Measurements from ENCODE around the gene TMEM225B. TPM values are rescaled to one million over a fixed set of nuclear protein-coding genes. Genes with fewer than 3 reads are reported as not detected.
"Not testable (repeated sequence)": the region's sequence is repeated elsewhere in the genome, so short reads cannot be mapped to it uniquely, and the experiment has no call there.

TMEM225B gene
- total and polyA plus RNA-seq, 5 experiments from 2014 or later: 2.3 to 3.4 (median 2.7) TPM

DNA sequence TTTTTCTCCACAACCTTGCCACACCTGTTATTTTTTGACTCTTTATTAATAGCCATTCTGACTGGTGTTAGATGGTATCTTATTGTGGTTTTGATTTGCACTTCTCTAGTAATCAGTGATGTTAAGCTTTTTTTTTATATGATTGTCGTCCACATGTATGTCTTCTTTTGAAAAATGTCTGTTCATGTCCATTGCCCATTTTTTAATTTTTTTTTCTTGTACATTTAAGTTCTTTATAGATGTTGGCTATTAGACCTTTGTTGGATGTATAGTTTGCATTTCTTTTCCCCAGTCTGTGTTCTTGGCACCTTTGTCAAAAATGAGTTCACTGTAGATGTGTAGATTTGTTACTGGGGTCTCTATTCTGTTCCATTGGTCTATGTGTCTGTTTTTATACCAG is 47.5 kb downstream of the TMEM225B start:
- ATAC-seq: no peak
- DNase-seq: no peak
- POLR2A ChIA-PET: interaction anchor here (0.7 kb wide), 1 partner anchor 909 kb away, joined by 3 read pairs; no protein-coding TSS in a partner anchor
- no peak overlapping the region for H3K4me3 Mint-ChIP-seq
- peaks cover 21 to 54% (median 32%) of the 10 kb centered on the region in 3 donors for H3K36me3 Mint-ChIP-seq
- H3K27ac Mint-ChIP-seq: no peak overlapping the region
- H3K27me3 Mint-ChIP-seq: no peaks in the 10 kb centered on the region
- no peaks in the 10 kb centered on the region for H3K9me3 Mint-ChIP-seq
- H3K4me1 Mint-ChIP-seq: peaks cover 0 to 10% (median 3%) of the 10 kb centered on the region in 4 donors

DNA sequence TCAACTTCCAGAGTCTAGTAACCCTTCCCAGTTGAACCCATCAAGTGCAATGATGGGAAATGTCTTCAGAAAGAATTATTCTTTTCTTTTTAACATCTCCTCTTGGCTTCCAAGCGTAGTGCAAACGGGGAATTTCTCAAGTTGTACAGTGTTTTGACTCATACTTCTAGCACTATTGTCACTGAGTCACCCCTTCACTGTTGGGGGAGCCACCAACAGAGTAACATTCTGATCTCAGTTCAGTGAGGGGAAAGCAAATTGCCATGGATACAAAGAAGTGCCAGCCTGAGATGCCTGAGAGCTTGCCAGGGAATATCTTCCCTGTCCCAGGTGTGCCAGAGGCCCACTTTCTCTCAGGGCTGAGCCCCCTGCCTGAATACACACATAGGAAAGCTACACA is 50.8 kb downstream of the TMEM225B start:
- POLR2A ChIA-PET: no interaction called here
- no peaks in the 10 kb centered on the region for H3K9me3 Mint-ChIP-seq
- H3K4me1 Mint-ChIP-seq: peaks cover 0 to 8% (median 1%) of the 10 kb centered on the region in 4 donors
- ATAC-seq (no peak), DNase-seq (no peak)
- no peaks in the 10 kb centered on the region for H3K27me3 Mint-ChIP-seq
- no peak overlapping the region for H3K27ac Mint-ChIP-seq
- H3K4me3 Mint-ChIP-seq: no peak overlapping the region
- peaks cover 21 to 50% (median 33%) of the 10 kb centered on the region in 3 donors for H3K36me3 Mint-ChIP-seq

DNA sequence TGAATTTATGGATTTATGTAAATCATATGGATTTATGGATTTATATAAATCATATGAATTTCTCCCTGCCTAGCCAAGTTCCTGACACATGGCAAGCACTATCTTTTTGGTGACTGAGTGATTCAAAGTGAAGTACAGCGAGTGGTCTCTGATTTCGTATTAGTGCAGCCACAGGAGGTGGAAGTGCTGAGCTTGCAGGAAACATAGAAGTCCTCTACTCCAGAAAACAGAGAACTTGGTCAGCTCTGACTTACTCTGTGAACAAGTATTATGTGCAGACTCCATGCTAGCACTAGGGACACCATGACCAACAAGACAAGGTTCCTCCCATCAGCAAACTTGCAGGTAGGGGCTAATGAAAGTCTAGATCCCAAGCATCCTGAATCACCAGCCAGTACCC is 53.2 kb downstream of the TMEM225B start:
- H3K27ac Mint-ChIP-seq: no peak overlapping the region
- DNase-seq: no peak
- POLR2A ChIA-PET: no interaction called here
- no peaks in the 10 kb centered on the region for H3K27me3 Mint-ChIP-seq
- peaks cover 14 to 31% (median 29%) of the 10 kb centered on the region in 3 donors for H3K36me3 Mint-ChIP-seq
- peaks cover 0 to 5% (median 0%) of the 10 kb centered on the region in 9 donors for H3K9me3 Mint-ChIP-seq
- no peak overlapping the region for H3K4me3 Mint-ChIP-seq
- H3K4me1 Mint-ChIP-seq: peaks cover 2 to 14% (median 5%) of the 10 kb centered on the region in 4 donors
- ATAC-seq: no peak

DNA sequence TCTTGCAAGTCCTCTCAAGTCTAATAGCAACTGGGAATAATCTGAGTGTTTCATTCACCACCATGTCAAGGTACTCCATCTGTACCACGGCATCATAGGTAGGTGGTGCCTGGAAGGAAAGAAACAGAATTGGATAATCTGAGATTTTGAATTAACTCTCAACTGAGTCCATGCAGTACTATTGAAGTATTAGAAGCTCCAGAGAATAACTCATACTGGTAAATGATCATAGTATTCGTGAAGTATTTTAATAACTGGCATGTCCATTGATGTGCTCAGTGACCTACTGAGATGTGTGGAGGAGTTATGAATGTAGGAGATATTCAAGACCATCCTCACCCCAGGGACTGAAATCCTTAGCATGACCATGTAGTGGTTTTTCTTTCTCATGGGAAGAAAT is 54.6 kb downstream of the TMEM225B start:
- no peak for ATAC-seq
- POLR2A ChIA-PET: no interaction called here
- peaks cover 0 to 9% (median 0%) of the 10 kb centered on the region in 9 donors for H3K9me3 Mint-ChIP-seq
- no peaks in the 10 kb centered on the region for H3K27me3 Mint-ChIP-seq
- no peak overlapping the region for H3K4me3 Mint-ChIP-seq
- H3K27ac Mint-ChIP-seq: no peak overlapping the region
- no peak for DNase-seq
- H3K4me1 Mint-ChIP-seq: peaks cover 5 to 16% (median 11%) of the 10 kb centered on the region in 4 donors
- peaks cover 11 to 30% (median 25%) of the 10 kb centered on the region in 3 donors for H3K36me3 Mint-ChIP-seq

DNA sequence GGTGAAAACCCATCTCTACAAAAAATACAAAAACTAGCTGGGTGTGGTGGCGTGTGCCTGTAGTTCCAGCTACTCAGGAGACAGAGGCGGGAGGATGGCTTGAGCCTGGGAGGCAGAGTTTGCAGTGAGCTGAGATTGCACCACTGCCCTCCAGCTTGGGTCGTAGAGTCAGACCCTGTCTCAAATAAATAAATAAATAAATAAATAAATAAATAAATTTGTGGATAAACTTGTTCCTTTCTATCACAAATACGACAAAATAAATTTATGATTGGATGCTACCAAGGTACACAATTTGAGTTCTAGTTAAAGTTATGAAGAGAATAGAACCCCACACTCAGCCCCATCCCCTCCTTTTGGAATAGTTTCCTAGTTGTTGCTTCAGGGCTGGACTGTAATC is 55.2 kb downstream of the TMEM225B start:
- H3K9me3 Mint-ChIP-seq, H3K27ac Mint-ChIP-seq, ATAC-seq, DNase-seq, H3K27me3 Mint-ChIP-seq, H3K4me3 Mint-ChIP-seq, POLR2A ChIA-PET: not testable (repeated sequence)
- H3K36me3 Mint-ChIP-seq: peaks cover 8 to 28% (median 21%) of the 10 kb centered on the region in 3 donors
- H3K4me1 Mint-ChIP-seq: peaks cover 5 to 18% (median 11%) of the 10 kb centered on the region in 4 donors

DNA sequence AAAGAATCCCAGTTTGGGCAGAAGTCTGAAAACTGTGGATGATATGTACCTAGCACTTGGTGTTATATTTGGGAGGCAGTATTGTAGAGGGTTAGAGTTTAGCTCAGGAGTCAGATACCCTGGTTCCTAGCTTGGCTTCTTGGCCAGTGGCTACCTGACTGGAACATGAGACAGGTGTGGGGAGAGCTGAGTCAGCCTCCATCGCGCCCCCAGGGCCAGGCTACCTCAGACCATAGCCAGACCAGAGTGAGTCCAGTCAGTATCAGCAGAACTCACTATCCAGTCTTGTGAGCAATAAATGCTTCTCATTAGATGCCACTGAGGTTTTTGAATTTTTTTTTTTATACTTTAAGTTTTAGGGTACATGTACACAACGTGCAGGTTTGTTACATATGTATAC is 55.7 kb downstream of the TMEM225B start:
- POLR2A ChIA-PET: no interaction called here
- no peak for ATAC-seq
- H3K27me3 Mint-ChIP-seq: no peaks in the 10 kb centered on the region
- DNase-seq: no peak
- no peak overlapping the region for H3K4me3 Mint-ChIP-seq
- H3K4me1 Mint-ChIP-seq: peaks cover 5 to 18% (median 11%) of the 10 kb centered on the region in 4 donors
- no peak overlapping the region for H3K27ac Mint-ChIP-seq
- peaks cover 6 to 28% (median 21%) of the 10 kb centered on the region in 3 donors for H3K36me3 Mint-ChIP-seq
- H3K9me3 Mint-ChIP-seq: peaks cover 0 to 9% (median 0%) of the 10 kb centered on the region in 9 donors

DNA sequence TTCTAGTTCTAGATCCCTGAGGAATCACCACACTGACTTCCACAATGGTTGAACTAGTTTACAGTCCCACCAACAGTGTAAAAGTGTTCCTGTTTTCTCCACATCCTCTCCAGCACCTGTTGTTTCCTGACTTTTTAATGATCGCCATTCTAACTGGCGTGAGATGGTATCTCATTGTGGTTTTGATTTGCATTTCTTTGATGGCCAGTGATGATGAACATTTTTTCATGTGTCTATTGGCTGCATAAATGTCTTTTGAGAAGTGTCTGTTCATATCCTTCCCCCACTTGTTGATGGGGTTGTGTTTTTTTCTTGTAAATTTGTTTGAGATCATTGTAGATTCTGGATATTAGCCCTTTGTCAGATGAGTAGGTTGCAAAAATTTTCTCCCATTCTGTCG is 56.6 kb downstream of the TMEM225B start:
- ATAC-seq, H3K27me3 Mint-ChIP-seq, H3K9me3 Mint-ChIP-seq, POLR2A ChIA-PET, H3K4me3 Mint-ChIP-seq, DNase-seq: not testable (repeated sequence)
- Mint-ChIP-seq H3K27ac (peak overlapping the region in 1 of 10 donors; percentile 60), H3K36me3 (peaks cover 6 to 28% (median 21%) of the 10 kb centered on the region in 3 donors), H3K4me1 (peaks cover 5 to 18% (median 11%) of the 10 kb centered on the region in 4 donors)

DNA sequence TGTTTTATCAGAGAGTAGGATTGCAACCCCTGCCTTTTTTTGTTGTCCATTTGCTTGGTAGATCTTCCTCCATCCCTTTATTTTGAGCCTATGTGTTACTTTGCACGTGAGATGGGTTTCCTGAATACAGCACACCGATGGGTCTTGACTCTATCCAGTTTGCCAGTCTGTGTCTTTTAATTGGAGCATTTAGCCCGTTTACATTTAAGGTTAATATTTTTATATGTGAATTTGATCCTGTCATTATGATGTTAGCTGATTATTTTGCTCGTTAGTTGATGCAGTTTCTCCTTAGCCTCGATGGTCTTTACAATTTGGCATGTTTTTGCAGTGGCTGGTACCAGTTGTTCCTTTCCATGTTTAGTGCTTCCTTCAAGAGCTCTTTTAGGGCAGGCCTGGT is 59.8 kb downstream of the TMEM225B start:
- ATAC-seq, POLR2A ChIA-PET, H3K27me3 Mint-ChIP-seq, H3K4me3 Mint-ChIP-seq, DNase-seq, H3K9me3 Mint-ChIP-seq, H3K27ac Mint-ChIP-seq: not testable (repeated sequence)
- H3K4me1 Mint-ChIP-seq: peaks cover 5 to 18% (median 10%) of the 10 kb centered on the region in 4 donors
- peaks cover 12 to 38% (median 22%) of the 10 kb centered on the region in 3 donors for H3K36me3 Mint-ChIP-seq

Other genes starting within 250 kb of the TMEM225B start
- gene ARPC1B, start 223.5 kb upstream of the TMEM225B start, total RNA-seq: 100 to 1,000 TPM; 165 to 170 TPM
- gene ARPC1B, start 223.5 kb upstream of the TMEM225B start, polyA plus RNA-seq: 100 to 1,000 TPM; 597 to 712 (median 662) TPM
- gene PDAP1, start 189.7 kb upstream of the TMEM225B start, total RNA-seq: 10 to 100 TPM; 70.2 to 75.1 TPM
- 10 to 100 TPM; 24.0 to 35.6 (median 33.4) TPM for gene PDAP1, start 189.7 kb upstream of the TMEM225B start, polyA plus RNA-seq
- gene BUD31, start 189.3 kb upstream of the TMEM225B start, total RNA-seq: 10 to 100 TPM; 61.7 to 74.6 TPM
- 100 to 1,000 TPM; 151 to 216 (median 170) TPM for gene BUD31, start 189.3 kb upstream of the TMEM225B start, polyA plus RNA-seq
- gene PTCD1, start 159.5 kb upstream of the TMEM225B start, total RNA-seq: 10 to 100 TPM; 11.5 to 13.8 TPM
- gene PTCD1, start 159.5 kb upstream of the TMEM225B start, polyA plus RNA-seq: 1 to 10 TPM; 2.0 to 3.9 (median 3.2) TPM
- gene CPSF4, start 159.3 kb upstream of the TMEM225B start, total RNA-seq: 10 to 100 TPM; 48.6 to 55.2 TPM
- gene CPSF4, start 159.3 kb upstream of the TMEM225B start, polyA plus RNA-seq: 10 to 100 TPM; 22.9 to 31.3 (median 28.1) TPM
- gene ATP5MF, start 132.1 kb upstream of the TMEM225B start, total RNA-seq: 100 to 1,000 TPM; 150 to 165 TPM
- gene ATP5MF, start 132.1 kb upstream of the TMEM225B start, polyA plus RNA-seq: 100 to 1,000 TPM; 421 to 484 (median 453) TPM
- 10 to 100 TPM; 22.8 to 31.8 TPM for gene ZNF789, start 125.4 kb upstream of the TMEM225B start, total RNA-seq
- gene ZNF789, start 125.4 kb upstream of the TMEM225B start, polyA plus RNA-seq: 1 to 10 TPM; 7.3 to 8.2 (median 8.0) TPM
- 100 to 1,000 TPM; 107 to 120 TPM for gene ZNF394, start 98.0 kb upstream of the TMEM225B start, total RNA-seq
- 10 to 100 TPM; 58.5 to 67.1 (median 60.8) TPM for gene ZNF394, start 98.0 kb upstream of the TMEM225B start, polyA plus RNA-seq
- gene ZKSCAN5, start 93.6 kb upstream of the TMEM225B start, total RNA-seq: 1 to 10 TPM; 8.9 to 9.9 TPM
- 1 to 10 TPM; 3.0 to 5.7 (median 3.9) TPM for gene ZKSCAN5, start 93.6 kb upstream of the TMEM225B start, polyA plus RNA-seq
- 10 to 100 TPM in 1 of 2 experiments, 1 to 10 TPM in 1; 8.6 to 11.3 TPM for gene FAM200A, start 46.2 kb upstream of the TMEM225B start, total RNA-seq
- 1 to 10 TPM; 3.2 to 6.3 (median 5.4) TPM for gene FAM200A, start 46.2 kb upstream of the TMEM225B start, polyA plus RNA-seq
- 100 to 1,000 TPM; 179 to 181 TPM for gene ZNF655, start 39.6 kb upstream of the TMEM225B start, total RNA-seq
- 10 to 100 TPM; 70.3 to 86.3 (median 74.3) TPM for gene ZNF655, start 39.6 kb upstream of the TMEM225B start, polyA plus RNA-seq
- 10 to 100 TPM; 57.1 to 57.8 TPM for gene ZSCAN25, start 18.7 kb downstream of the TMEM225B start, total RNA-seq
- gene ZSCAN25, start 18.7 kb downstream of the TMEM225B start, polyA plus RNA-seq: 10 to 100 TPM in 2 of 3 donors, 1 to 10 TPM in 1; 9.2 to 19.0 (median 16.2) TPM
- gene CYP3A5, start 81.7 kb downstream of the TMEM225B start, total RNA-seq: under 1 TPM in 1 of 2 experiments, not detected in 1; 0.16 TPM
- under 1 TPM; 0.14 to 0.41 (median 0.20) TPM for gene CYP3A5, start 81.7 kb downstream of the TMEM225B start, polyA plus RNA-seq
- not detected for gene CYP3A7, start 136.9 kb downstream of the TMEM225B start, total RNA-seq
- not detected for gene CYP3A7, start 136.9 kb downstream of the TMEM225B start, polyA plus RNA-seq
- gene CYP3A4, start 185.9 kb downstream of the TMEM225B start, total RNA-seq: not detected
- gene CYP3A4, start 185.9 kb downstream of the TMEM225B start, polyA plus RNA-seq: under 1 TPM in 1 of 3 donors, not detected in 2; 0.14 TPM
- gene CYP3A43, start 229.7 kb downstream of the TMEM225B start, total RNA-seq: under 1 TPM in 1 of 2 experiments, not detected in 1; 0.44 TPM
- gene CYP3A43, start 229.7 kb downstream of the TMEM225B start, polyA plus RNA-seq: not detected

All from naive thymus-derived CD8-positive, alpha-beta T cell (primary cell).